Mesenchymal stem cell (in vitro differentiated cells and primary cell): ENCODE measurements around the gene EXOC4.
A peak's percentile ranks its signal among the peaks of the same experiment; 100 is the strongest.

Experiments
- DNase-seq: peaks from one replicate; pipeline ENCODE4 v3.0.0-alpha.2; 2013
- H2AFZ ChIP-seq: one replicate; pipeline ENCODE4 v1.6.1; 2013; ENCODE audit warnings: low read depth, mild to moderate bottlenecking, control low read depth, inconsistent platforms, low read length, moderate library complexity
- H2AK5ac ChIP-seq: 2 replicates; pipeline ENCODE4 v1.6.1; 2013; ENCODE audit warnings: low read length, moderate library complexity, mild to moderate bottlenecking, inconsistent platforms; ENCODE audit not compliant: severe bottlenecking
- H2BK120ac ChIP-seq: one replicate; pipeline ENCODE4 v1.6.1; 2013; ENCODE audit warnings: low read depth, mild to moderate bottlenecking, inconsistent platforms, low read length, moderate library complexity
- H2BK12ac ChIP-seq, 2 experiments: one replicate each; pipeline ENCODE4 v1.6.1; 2013; ENCODE audit warnings: inconsistent platforms in 2 of 2, low read length in 2 of 2, mild to moderate bottlenecking in 2 of 2, moderate library complexity in 2 of 2, control low read depth in 1 of 2
- H2BK15ac ChIP-seq: one replicate; pipeline ENCODE4 v1.6.1; 2013; ENCODE audit warnings: mild to moderate bottlenecking, low read depth, inconsistent platforms; ENCODE audit not compliant: poor library complexity, severe bottlenecking
- H2BK5ac ChIP-seq: 2 replicates; pipeline ENCODE4 v1.6.1; 2013; ENCODE audit warnings: low read depth, mild to moderate bottlenecking, low read length, control low read depth, inconsistent platforms; ENCODE audit not compliant: poor library complexity, severe bottlenecking
- H3K14ac ChIP-seq, 2 experiments: one replicate each; pipeline ENCODE4 v1.6.1; 2013; ENCODE audit warnings: inconsistent platforms in 2 of 2, low read length in 2 of 2, control low read depth in 1 of 2, mild to moderate bottlenecking in 1 of 2, moderate library complexity in 1 of 2
- H3K18ac ChIP-seq, 2 experiments: one replicate each; pipeline ENCODE4 v1.6.1; 2013; ENCODE audit warnings: inconsistent platforms in 2 of 2, low read length in 2 of 2, control low read depth in 1 of 2, low read depth in 1 of 2, mild to moderate bottlenecking in 1 of 2
- H3K23ac ChIP-seq, 2 experiments: one replicate each; pipeline ENCODE4 v1.6.1; 2013; ENCODE audit warnings: inconsistent platforms in 2 of 2, low read length in 2 of 2, mild to moderate bottlenecking in 2 of 2, moderate library complexity in 2 of 2, control low read depth in 1 of 2
- H3K27ac ChIP-seq: 2 replicates; pipeline ENCODE4 v1.5.1; 2013; ENCODE audit warnings: mild to moderate bottlenecking, moderate library complexity, low read length, control low read depth, inconsistent platforms; ENCODE audit not compliant: poor library complexity, severe bottlenecking
- H3K27me3 ChIP-seq, 2 experiments: 2 replicates each; pipeline versions ENCODE4 v1.6.1 to v1.7.0; 2013; ENCODE audit warnings: low read length in 2 of 2, mild to moderate bottlenecking in 2 of 2, moderate library complexity in 2 of 2, control low read depth in 1 of 2, inconsistent platforms in 1 of 2; ENCODE audit not compliant: control insufficient read depth in 1 of 2, insufficient read depth in 1 of 2
- H3K36me3 ChIP-seq, 2 experiments: 2 replicates each; pipeline versions ENCODE4 v1.6.1 to v1.7.0; 2013; ENCODE audit warnings: low read length in 2 of 2, control low read depth in 1 of 2, inconsistent platforms in 1 of 2, low read depth in 1 of 2, mild to moderate bottlenecking in 1 of 2; ENCODE audit not compliant: insufficient read depth in 2 of 2, control insufficient read depth in 1 of 2
- H3K4ac ChIP-seq, 2 experiments: one replicate each; pipeline ENCODE4 v1.6.1; 2013; ENCODE audit warnings: inconsistent platforms in 2 of 2, low read length in 2 of 2, mild to moderate bottlenecking in 2 of 2, moderate library complexity in 2 of 2, control low read depth in 1 of 2, low read depth in 1 of 2
- H3K4me1 ChIP-seq: 2 replicates; pipeline ENCODE4 v1.6.1; 2013; ENCODE audit warnings: low read depth, low read length, control low read depth; ENCODE audit not compliant: control insufficient read depth, insufficient read depth
- H3K4me2 ChIP-seq: 2 replicates; pipeline ENCODE4 v1.6.1; 2013; ENCODE audit warnings: low read length, mild to moderate bottlenecking, inconsistent platforms; ENCODE audit not compliant: poor library complexity, severe bottlenecking
- H3K4me3 ChIP-seq, 2 experiments: 2 replicates each; pipeline versions ENCODE4 v1.5.1 to v1.7.0; 2013; ENCODE audit warnings: low read length in 2 of 2, mild to moderate bottlenecking in 2 of 2, control low read depth in 1 of 2, low read depth in 1 of 2; ENCODE audit not compliant: insufficient read depth in 1 of 2
- H3K79me1 ChIP-seq: replicated peaks from 2 replicates; pipeline ENCODE4 v1.6.1; 2013; ENCODE audit warnings: mild to moderate bottlenecking, control low read depth, low read length, inconsistent platforms; ENCODE audit not compliant: poor library complexity, severe bottlenecking
- H3K9ac ChIP-seq: 2 replicates; pipeline ENCODE4 v1.7.0; 2013; ENCODE audit warnings: mild to moderate bottlenecking, low read length, moderate library complexity
- H3K9me3 ChIP-seq: 2 replicates; pipeline ENCODE4 v1.7.0; 2013; ENCODE audit warnings: mild to moderate bottlenecking, low read length; ENCODE audit not compliant: control insufficient read depth
- H4K8ac ChIP-seq: one replicate; pipeline ENCODE4 v1.6.1; 2013; ENCODE audit warnings: inconsistent platforms, mild to moderate bottlenecking, low read length, moderate library complexity
- H4K91ac ChIP-seq: one replicate; pipeline ENCODE4 v1.6.1; 2013; ENCODE audit warnings: mild to moderate bottlenecking, low read length, inconsistent platforms
- WGBS: methylation state at CpG from one replicate; pipeline ENCODE4 v1.1.7; 2013; ENCODE audit warnings: mixed read lengths; 5-methylcytosine and 5-hydroxymethylcytosine counted together

EXOC4 gene

GRCh38 chr7:133625046-133625445 is 372.2 kb downstream of the EXOC4 start:
- Histone ChIP-seq H3K4ac (no peak overlapping the region), H3K9ac (no peak overlapping the region), H2BK5ac (no peak overlapping the region), H3K18ac (no peak overlapping the region), H3K27ac (no peak overlapping the region), H3K4me3 (no peak overlapping the region), H3K9me3 (no peaks in the 10 kb centered on the region), H3K4me1 (no peaks in the 10 kb centered on the region), H2BK120ac (no peak overlapping the region), H3K27me3 (no peaks in the 10 kb centered on the region), H3K23ac (no peak overlapping the region), H3K14ac (no peak overlapping the region), H4K8ac (no peak overlapping the region), H2AK5ac (no peak overlapping the region), H3K4me2 (no peak overlapping the region), H2BK12ac (no peak overlapping the region), H4K91ac (no peak overlapping the region), H2AFZ (no peak overlapping the region), H3K36me3 (no peaks in the 10 kb centered on the region), H2BK15ac (no peak overlapping the region), H3K79me1 (peaks cover 11% of the 10 kb centered on the region)
- WGBS: 100% methylated on average over 1 of the region's 3 CpGs
- no peak for DNase-seq

- no peak overlapping the region for H3K18ac ChIP-seq
- H3K27me3 ChIP-seq: no peaks in the 10 kb centered on the region
- H3K79me1 ChIP-seq: peaks cover 5% of the 10 kb centered on the region
- no peak overlapping the region for H2BK12ac ChIP-seq
- no peak overlapping the region for H2BK15ac ChIP-seq
- H3K23ac ChIP-seq: no peak overlapping the region
- no peak overlapping the region for H3K27ac ChIP-seq
- H3K9ac ChIP-seq: no peak overlapping the region
- no peak overlapping the region for H3K4ac ChIP-seq
- no peak overlapping the region for H3K4me2 ChIP-seq
- H4K91ac ChIP-seq: no peak overlapping the region
- H2AFZ ChIP-seq: no peak overlapping the region
- H2BK120ac ChIP-seq: no peak overlapping the region
- no peak overlapping the region for H2AK5ac ChIP-seq
- DNase-seq: peak; percentile 20
- no peak overlapping the region for H4K8ac ChIP-seq
- H3K9me3 ChIP-seq: no peaks in the 10 kb centered on the region
- no peak overlapping the region for H3K14ac ChIP-seq
- H2BK5ac ChIP-seq: no peak overlapping the region
- peaks cover 0 to 10% of the 10 kb centered on the region in 2 experiments for H3K36me3 ChIP-seq
- no peak overlapping the region for H3K4me3 ChIP-seq
- 54% methylated on average over 5 of the region's 5 CpGs for WGBS
- no peaks in the 10 kb centered on the region for H3K4me1 ChIP-seq
These were observed 376.8 kb downstream of the EXOC4 start for GRCh38 chr7:133629701-133630100.

GRCh38 chr7:133633055-133633454 is 380.2 kb downstream of the EXOC4 start:
- peaks cover 4% of the 10 kb centered on the region for H3K79me1 ChIP-seq
- no peak overlapping the region for H2BK5ac ChIP-seq
- no peak overlapping the region for H2AFZ ChIP-seq
- H3K4me1 ChIP-seq: no peaks in the 10 kb centered on the region
- no peak overlapping the region for H3K27ac ChIP-seq
- no peak overlapping the region for H2BK12ac ChIP-seq
- H4K8ac ChIP-seq: no peak overlapping the region
- DNase-seq: peak; percentile 73
- no peak overlapping the region for H3K9ac ChIP-seq
- no peak overlapping the region for H2BK15ac ChIP-seq
- H3K18ac ChIP-seq: no peak overlapping the region
- peaks cover 0 to 10% of the 10 kb centered on the region in 2 experiments for H3K36me3 ChIP-seq
- no peak overlapping the region for H4K91ac ChIP-seq
- no peak overlapping the region for H2AK5ac ChIP-seq
- no peak overlapping the region for H2BK120ac ChIP-seq
- H3K4me3 ChIP-seq: no peak overlapping the region
- no peak overlapping the region for H3K23ac ChIP-seq
- no peaks in the 10 kb centered on the region for H3K9me3 ChIP-seq
- H3K4me2 ChIP-seq: no peak overlapping the region
- WGBS: 0% methylated on average over 1 of the region's 2 CpGs
- no peak overlapping the region for H3K4ac ChIP-seq
- H3K27me3 ChIP-seq: no peaks in the 10 kb centered on the region
- no peak overlapping the region for H3K14ac ChIP-seq

- no peak overlapping the region for H4K8ac ChIP-seq
- H3K27me3 ChIP-seq: no peaks in the 10 kb centered on the region
- H3K4me3 ChIP-seq: no peak overlapping the region
- no peak overlapping the region for H3K27ac ChIP-seq
- no peak overlapping the region for H3K18ac ChIP-seq
- no peak overlapping the region for H2AK5ac ChIP-seq
- no peak overlapping the region for H2BK120ac ChIP-seq
- no peak overlapping the region for H2BK5ac ChIP-seq
- H2BK15ac ChIP-seq: no peak overlapping the region
- no peak overlapping the region for H2BK12ac ChIP-seq
- no peak overlapping the region for H3K23ac ChIP-seq
- no peaks in the 10 kb centered on the region for H3K9me3 ChIP-seq
- H3K36me3 ChIP-seq: peaks cover 0 to 5% of the 10 kb centered on the region in 2 experiments
- H3K14ac ChIP-seq: no peak overlapping the region
- DNase-seq: no peak
- no peak overlapping the region for H4K91ac ChIP-seq
- H3K4ac ChIP-seq: no peak overlapping the region
- no peak overlapping the region for H3K9ac ChIP-seq
- H3K79me1 ChIP-seq: peaks cover 4% of the 10 kb centered on the region
- H2AFZ ChIP-seq: no peak overlapping the region
- no peak overlapping the region for H3K4me2 ChIP-seq
- no peaks in the 10 kb centered on the region for H3K4me1 ChIP-seq
- WGBS: 100% methylated on average over 1 of the region's 1 CpG
These were observed 382.7 kb downstream of the EXOC4 start for GRCh38 chr7:133635541-133635940.
